Liver (tissue), 3 donors: ENCODE data around the gene SPEG.

Experiments used
- EGR1 ChIP-seq, 2 donors: IDR thresholded peaks; 2 replicates each; pipeline ENCODE4 v1.6.1; 2016 to 2018; ENCODE audit warnings: antibody characterized with exemption in 2 of 2, low read depth in 2 of 2
- FOXA1 ChIP-seq: IDR thresholded peaks from 2 replicates; pipeline ENCODE4 v1.6.1; 2016; ENCODE audit warnings: antibody characterized with exemption
- HNF4A ChIP-seq, 2 donors: conservative IDR thresholded peaks; 2 replicates each; pipeline ENCODE4 v1.6.1; 2016; ENCODE audit warnings: antibody characterized with exemption in 2 of 2, mild to moderate bottlenecking in 2 of 2
- NR2F2 ChIP-seq: IDR thresholded peaks from 2 replicates; pipeline ENCODE4 v1.6.1; 2016; ENCODE audit warnings: antibody characterized with exemption
- RAD21 ChIP-seq, 2 donors: IDR thresholded peaks; 2 replicates each; pipeline ENCODE4 v1.6.1; 2016; ENCODE audit warnings: antibody characterized with exemption in 2 of 2, mild to moderate bottlenecking in 2 of 2
- RXRA ChIP-seq, 2 donors: IDR thresholded peaks; 2 replicates each; pipeline ENCODE4 v1.6.1; 2017 to 2018; ENCODE audit warnings: antibody characterized with exemption in 2 of 2, mild to moderate bottlenecking in 1 of 2
- TAF1 ChIP-seq: conservative IDR thresholded peaks from 2 replicates; pipeline ENCODE4 v1.6.1; 2016; ENCODE audit warnings: antibody characterized with exemption, mild to moderate bottlenecking
- YY1 ChIP-seq: IDR thresholded peaks from 2 replicates; pipeline ENCODE4 v1.6.1; 2016; ENCODE audit warnings: antibody characterized with exemption, mild to moderate bottlenecking
- TF ChIP-seq, protein P1 (sequence below): fragments of 150-350 bp; IDR thresholded peaks from 2 replicates; pipeline ENCODE4 v1.5.1; 2017; ENCODE audit warnings: improper control_type of control experiment, low read depth, low read length; ENCODE audit not compliant: missing input control
- TF ChIP-seq, protein P2 (sequence below): IDR thresholded peaks from 2 replicates; pipeline ENCODE4 v1.6.1; 2016; ENCODE audit warnings: antibody characterized with exemption, mild to moderate bottlenecking
- TF ChIP-seq, protein P3 (sequence below): IDR thresholded peaks from 2 replicates; pipeline ENCODE4 v1.6.1; 2016; ENCODE audit warnings: antibody characterized with exemption
- donor health status: healthy.
- donor health status: healthy.

DNA sequence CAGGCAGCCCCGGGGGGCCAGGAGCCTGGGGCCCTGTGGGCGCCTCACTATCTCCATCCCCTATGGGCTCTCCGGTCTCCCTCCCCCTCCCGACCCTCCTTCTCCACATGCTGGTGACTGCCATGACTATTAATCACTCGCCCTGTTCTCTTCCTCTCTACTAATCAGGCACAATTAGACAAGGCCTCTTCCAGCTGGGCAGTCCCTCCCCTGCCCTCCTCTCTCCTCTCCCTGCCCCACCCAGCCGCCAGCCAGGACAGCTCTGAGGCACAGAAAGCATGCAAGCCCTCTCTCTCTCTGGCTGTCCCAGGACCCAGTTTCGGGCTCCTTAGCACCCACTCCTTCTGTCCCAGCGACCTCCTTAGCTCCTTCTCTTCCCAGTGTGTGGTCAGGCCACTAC is 85.4 kb downstream of the SPEG start:
- TF ChIP-seq, protein P1, sequence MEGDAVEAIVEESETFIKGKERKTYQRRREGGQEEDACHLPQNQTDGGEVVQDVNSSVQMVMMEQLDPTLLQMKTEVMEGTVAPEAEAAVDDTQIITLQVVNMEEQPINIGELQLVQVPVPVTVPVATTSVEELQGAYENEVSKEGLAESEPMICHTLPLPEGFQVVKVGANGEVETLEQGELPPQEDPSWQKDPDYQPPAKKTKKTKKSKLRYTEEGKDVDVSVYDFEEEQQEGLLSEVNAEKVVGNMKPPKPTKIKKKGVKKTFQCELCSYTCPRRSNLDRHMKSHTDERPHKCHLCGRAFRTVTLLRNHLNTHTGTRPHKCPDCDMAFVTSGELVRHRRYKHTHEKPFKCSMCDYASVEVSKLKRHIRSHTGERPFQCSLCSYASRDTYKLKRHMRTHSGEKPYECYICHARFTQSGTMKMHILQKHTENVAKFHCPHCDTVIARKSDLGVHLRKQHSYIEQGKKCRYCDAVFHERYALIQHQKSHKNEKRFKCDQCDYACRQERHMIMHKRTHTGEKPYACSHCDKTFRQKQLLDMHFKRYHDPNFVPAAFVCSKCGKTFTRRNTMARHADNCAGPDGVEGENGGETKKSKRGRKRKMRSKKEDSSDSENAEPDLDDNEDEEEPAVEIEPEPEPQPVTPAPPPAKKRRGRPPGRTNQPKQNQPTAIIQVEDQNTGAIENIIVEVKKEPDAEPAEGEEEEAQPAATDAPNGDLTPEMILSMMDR: no peak
- no peak for TF ChIP-seq FOXA1
- TF ChIP-seq TAF1: no peak
- TF ChIP-seq, protein P2, sequence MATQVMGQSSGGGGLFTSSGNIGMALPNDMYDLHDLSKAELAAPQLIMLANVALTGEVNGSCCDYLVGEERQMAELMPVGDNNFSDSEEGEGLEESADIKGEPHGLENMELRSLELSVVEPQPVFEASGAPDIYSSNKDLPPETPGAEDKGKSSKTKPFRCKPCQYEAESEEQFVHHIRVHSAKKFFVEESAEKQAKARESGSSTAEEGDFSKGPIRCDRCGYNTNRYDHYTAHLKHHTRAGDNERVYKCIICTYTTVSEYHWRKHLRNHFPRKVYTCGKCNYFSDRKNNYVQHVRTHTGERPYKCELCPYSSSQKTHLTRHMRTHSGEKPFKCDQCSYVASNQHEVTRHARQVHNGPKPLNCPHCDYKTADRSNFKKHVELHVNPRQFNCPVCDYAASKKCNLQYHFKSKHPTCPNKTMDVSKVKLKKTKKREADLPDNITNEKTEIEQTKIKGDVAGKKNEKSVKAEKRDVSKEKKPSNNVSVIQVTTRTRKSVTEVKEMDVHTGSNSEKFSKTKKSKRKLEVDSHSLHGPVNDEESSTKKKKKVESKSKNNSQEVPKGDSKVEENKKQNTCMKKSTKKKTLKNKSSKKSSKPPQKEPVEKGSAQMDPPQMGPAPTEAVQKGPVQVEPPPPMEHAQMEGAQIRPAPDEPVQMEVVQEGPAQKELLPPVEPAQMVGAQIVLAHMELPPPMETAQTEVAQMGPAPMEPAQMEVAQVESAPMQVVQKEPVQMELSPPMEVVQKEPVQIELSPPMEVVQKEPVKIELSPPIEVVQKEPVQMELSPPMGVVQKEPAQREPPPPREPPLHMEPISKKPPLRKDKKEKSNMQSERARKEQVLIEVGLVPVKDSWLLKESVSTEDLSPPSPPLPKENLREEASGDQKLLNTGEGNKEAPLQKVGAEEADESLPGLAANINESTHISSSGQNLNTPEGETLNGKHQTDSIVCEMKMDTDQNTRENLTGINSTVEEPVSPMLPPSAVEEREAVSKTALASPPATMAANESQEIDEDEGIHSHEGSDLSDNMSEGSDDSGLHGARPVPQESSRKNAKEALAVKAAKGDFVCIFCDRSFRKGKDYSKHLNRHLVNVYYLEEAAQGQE: no peak
- TF ChIP-seq NR2F2: no peak
- TF ChIP-seq, protein P3, sequence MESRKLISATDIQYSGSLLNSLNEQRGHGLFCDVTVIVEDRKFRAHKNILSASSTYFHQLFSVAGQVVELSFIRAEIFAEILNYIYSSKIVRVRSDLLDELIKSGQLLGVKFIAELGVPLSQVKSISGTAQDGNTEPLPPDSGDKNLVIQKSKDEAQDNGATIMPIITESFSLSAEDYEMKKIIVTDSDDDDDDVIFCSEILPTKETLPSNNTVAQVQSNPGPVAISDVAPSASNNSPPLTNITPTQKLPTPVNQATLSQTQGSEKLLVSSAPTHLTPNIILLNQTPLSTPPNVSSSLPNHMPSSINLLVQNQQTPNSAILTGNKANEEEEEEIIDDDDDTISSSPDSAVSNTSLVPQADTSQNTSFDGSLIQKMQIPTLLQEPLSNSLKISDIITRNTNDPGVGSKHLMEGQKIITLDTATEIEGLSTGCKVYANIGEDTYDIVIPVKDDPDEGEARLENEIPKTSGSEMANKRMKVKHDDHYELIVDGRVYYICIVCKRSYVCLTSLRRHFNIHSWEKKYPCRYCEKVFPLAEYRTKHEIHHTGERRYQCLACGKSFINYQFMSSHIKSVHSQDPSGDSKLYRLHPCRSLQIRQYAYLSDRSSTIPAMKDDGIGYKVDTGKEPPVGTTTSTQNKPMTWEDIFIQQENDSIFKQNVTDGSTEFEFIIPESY: no peak
- TF ChIP-seq YY1: no peak
- TF ChIP-seq RAD21 (IDR thresholded peaks at IDR 0.05): no peak
- no peak for TF ChIP-seq RXRA (IDR thresholded peaks at IDR 0.05)
- no peak for TF ChIP-seq HNF4A (conservative IDR thresholded peaks at IDR 0.05)
- no peak for TF ChIP-seq EGR1 (IDR thresholded peaks at IDR 0.05; ENCODE audit: low read depth in 2 of 2)
